Measurements from ENCODE around the gene APOOL. TPM values are rescaled to one million over a fixed set of nuclear protein-coding genes. Genes with fewer than 3 reads are reported as not detected.

APOOL gene
- total RNA-seq, 2 experiments from 2014 or later = 15.4 to 16.5 TPM

DNA sequence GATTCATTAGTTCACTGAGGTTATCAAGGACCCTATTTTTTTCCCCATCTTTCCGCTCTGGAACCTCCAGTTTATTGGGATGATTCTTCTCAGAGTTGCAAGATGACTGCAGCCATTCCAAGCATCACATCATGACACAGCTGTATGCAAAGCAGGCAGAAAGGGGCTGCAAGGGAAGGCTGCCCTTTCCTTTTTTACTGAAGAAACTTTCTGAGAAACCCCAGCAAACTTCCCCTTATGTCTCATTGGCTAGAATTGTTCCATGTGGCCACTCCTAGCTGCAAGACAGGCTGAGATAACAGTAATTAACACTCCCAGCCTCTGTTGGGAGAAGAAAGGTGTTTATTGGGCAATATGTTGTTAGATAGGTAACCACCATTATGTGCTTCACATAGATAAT, 137.3 kb downstream of the APOOL start:
- no peak for DNase-seq
- Mint-ChIP-seq H3K4me1 (ENCODE audit: low read depth) (no peaks in the 10 kb centered on the region), H3K36me3 (ENCODE audit: low read depth) (no peaks in the 10 kb centered on the region), H3K27me3 (no peaks in the 10 kb centered on the region), H3K4me3 (no peak overlapping the region), H3K27ac (no peak overlapping the region), H3K9me3 (no peaks in the 10 kb centered on the region)
- ATAC-seq = no peak
- POLR2A ChIA-PET = no interaction called here
- TF ChIP-seq, protein P1, sequence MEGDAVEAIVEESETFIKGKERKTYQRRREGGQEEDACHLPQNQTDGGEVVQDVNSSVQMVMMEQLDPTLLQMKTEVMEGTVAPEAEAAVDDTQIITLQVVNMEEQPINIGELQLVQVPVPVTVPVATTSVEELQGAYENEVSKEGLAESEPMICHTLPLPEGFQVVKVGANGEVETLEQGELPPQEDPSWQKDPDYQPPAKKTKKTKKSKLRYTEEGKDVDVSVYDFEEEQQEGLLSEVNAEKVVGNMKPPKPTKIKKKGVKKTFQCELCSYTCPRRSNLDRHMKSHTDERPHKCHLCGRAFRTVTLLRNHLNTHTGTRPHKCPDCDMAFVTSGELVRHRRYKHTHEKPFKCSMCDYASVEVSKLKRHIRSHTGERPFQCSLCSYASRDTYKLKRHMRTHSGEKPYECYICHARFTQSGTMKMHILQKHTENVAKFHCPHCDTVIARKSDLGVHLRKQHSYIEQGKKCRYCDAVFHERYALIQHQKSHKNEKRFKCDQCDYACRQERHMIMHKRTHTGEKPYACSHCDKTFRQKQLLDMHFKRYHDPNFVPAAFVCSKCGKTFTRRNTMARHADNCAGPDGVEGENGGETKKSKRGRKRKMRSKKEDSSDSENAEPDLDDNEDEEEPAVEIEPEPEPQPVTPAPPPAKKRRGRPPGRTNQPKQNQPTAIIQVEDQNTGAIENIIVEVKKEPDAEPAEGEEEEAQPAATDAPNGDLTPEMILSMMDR (IDR thresholded peaks at IDR 0.05) = no peak
- intact Hi-C loops (cut with micrococcal nuclease) = no loop called here
- CTCF ChIA-PET = no interaction called here

Other genes with a start within 250 kb of the APOOL start
- gene SATL1, start 239.9 kb downstream of the APOOL start, total RNA-seq = not detected
- gene ZNF711, start 240.1 kb downstream of the APOOL start, total RNA-seq = 1 to 10 TPM; 1.1 to 1.2 TPM